ENCODE measurements around the gene FOXP1.

Gene FOXP1

GRCh38 chr3:71277341-71277740 is 306.2 kb downstream of the FOXP1 start:
- no peak overlapping the region for H3K27ac ChIP-seq
- no peak overlapping the region for H3K4me3 ChIP-seq (ENCODE audit: low read depth, low read length)
- TF ChIP-seq CTCF (IDR thresholded peaks at IDR 0.05): no peak
- no peak overlapping the region for H3K9ac ChIP-seq
- no peaks in the 10 kb centered on the region for H3K79me2 ChIP-seq
- H3K4me1 ChIP-seq: no peaks in the 10 kb centered on the region
- no peak overlapping the region for H3K4me2 ChIP-seq (ENCODE audit: low read length)
- no peaks in the 10 kb centered on the region for H3K9me3 ChIP-seq (ENCODE audit: control insufficient read depth, low read length)
- no peaks in the 10 kb centered on the region for H3K27me3 ChIP-seq (ENCODE audit: control insufficient read depth, insufficient read depth, low read length)
- no peaks in the 10 kb centered on the region for H3K36me3 ChIP-seq (ENCODE audit: control insufficient read depth, insufficient read depth, low read length)
- no peak overlapping the region for H2AFZ ChIP-seq

- Histone ChIP-seq H3K27ac (no peak overlapping the region), H3K9me3 (ENCODE audit: control insufficient read depth, low read length) (no peaks in the 10 kb centered on the region), H3K4me3 (ENCODE audit: low read depth, low read length) (no peak overlapping the region), H3K4me2 (ENCODE audit: low read length) (no peak overlapping the region), H3K27me3 (ENCODE audit: control insufficient read depth, insufficient read depth, low read length) (no peaks in the 10 kb centered on the region), H3K36me3 (ENCODE audit: control insufficient read depth, insufficient read depth, low read length) (no peaks in the 10 kb centered on the region), H3K79me2 (no peaks in the 10 kb centered on the region), H3K9ac (no peak overlapping the region), H2AFZ (no peak overlapping the region), H3K4me1 (no peaks in the 10 kb centered on the region)
- no peak for TF ChIP-seq CTCF (IDR thresholded peaks at IDR 0.05)
These were observed 307.0 kb downstream of the FOXP1 start for GRCh38 chr3:71276531-71276930.

GRCh38 chr3:71273453-71273852 is 310.1 kb downstream of the FOXP1 start:
- Histone ChIP-seq H3K27ac (no peak overlapping the region), H3K9ac (no peak overlapping the region), H3K4me1 (no peaks in the 10 kb centered on the region), H3K36me3 (ENCODE audit: control insufficient read depth, insufficient read depth, low read length) (no peaks in the 10 kb centered on the region), H3K79me2 (no peaks in the 10 kb centered on the region), H3K4me3 (ENCODE audit: low read depth, low read length) (no peak overlapping the region), H2AFZ (no peak overlapping the region), H3K9me3 (ENCODE audit: control insufficient read depth, low read length) (no peaks in the 10 kb centered on the region), H3K4me2 (ENCODE audit: low read length) (no peak overlapping the region), H3K27me3 (ENCODE audit: control insufficient read depth, insufficient read depth, low read length) (no peaks in the 10 kb centered on the region)
- no peak for TF ChIP-seq CTCF (IDR thresholded peaks at IDR 0.05)

- H3K27me3 ChIP-seq (ENCODE audit: control insufficient read depth, insufficient read depth, low read length): no peaks in the 10 kb centered on the region
- no peak overlapping the region for H3K4me3 ChIP-seq (ENCODE audit: low read depth, low read length)
- no peaks in the 10 kb centered on the region for H3K36me3 ChIP-seq (ENCODE audit: control insufficient read depth, insufficient read depth, low read length)
- no peak overlapping the region for H3K9ac ChIP-seq
- H3K4me1 ChIP-seq: no peaks in the 10 kb centered on the region
- no peaks in the 10 kb centered on the region for H3K79me2 ChIP-seq
- no peak overlapping the region for H3K4me2 ChIP-seq (ENCODE audit: low read length)
- no peak overlapping the region for H2AFZ ChIP-seq
- H3K9me3 ChIP-seq (ENCODE audit: control insufficient read depth, low read length): no peaks in the 10 kb centered on the region
- TF ChIP-seq CTCF (IDR thresholded peaks at IDR 0.05): no peak
- no peak overlapping the region for H3K27ac ChIP-seq
These were observed 311.9 kb downstream of the FOXP1 start for GRCh38 chr3:71271596-71271995.

- Histone ChIP-seq H3K27ac (no peak overlapping the region), H3K4me2 (ENCODE audit: low read length) (no peak overlapping the region), H3K9ac (no peak overlapping the region), H3K79me2 (no peaks in the 10 kb centered on the region), H3K4me1 (peaks cover 10% of the 10 kb centered on the region), H3K36me3 (ENCODE audit: control insufficient read depth, insufficient read depth, low read length) (no peaks in the 10 kb centered on the region), H2AFZ (no peak overlapping the region), H3K9me3 (ENCODE audit: control insufficient read depth, low read length) (no peaks in the 10 kb centered on the region), H3K4me3 (ENCODE audit: low read depth, low read length) (no peak overlapping the region), H3K27me3 (ENCODE audit: control insufficient read depth, insufficient read depth, low read length) (no peaks in the 10 kb centered on the region)
- no peak for TF ChIP-seq CTCF (IDR thresholded peaks at IDR 0.05)
These were observed 313.6 kb downstream of the FOXP1 start for GRCh38 chr3:71269906-71270305.

All from parathyroid adenoma (tissue), 2 donors.